Lung (tissue), 12 donors: ENCODE measurements around the gene XNDC1N. TPM values are rescaled to one million over a fixed set of nuclear protein-coding genes. Genes with fewer than 3 reads are reported as not detected.

ENCODE experiments used
- ATAC-seq: fragments of 200-7000 bp; cut with Tn5 transposase; one replicate; pipeline ENCODE4 v1.9.1; 2020; ENCODE audit warnings: moderate number of reproducible peaks; ENCODE audit not compliant: insufficient read depth, low FRiP score
- DNase-seq, 3 donors: peaks; one replicate each; pipeline ENCODE4 v3.0.0-alpha.2; 2013 to 2017
- H3K27ac ChIP-seq, 2 donors: one replicate each; pipeline ENCODE4 v1.5.1; 2013; ENCODE audit warnings: mild to moderate bottlenecking in 2 of 2, moderate library complexity in 2 of 2, control low read depth in 1 of 2, inconsistent platforms in 1 of 2, low read depth in 1 of 2, low read length in 1 of 2
- H3K27me3 ChIP-seq, 3 donors: one replicate each; pipeline ENCODE4 v1.5.1; 2013; ENCODE audit warnings: low read length in 2 of 3; ENCODE audit not compliant: control insufficient read depth in 3 of 3, insufficient read depth in 3 of 3
- H3K36me3 ChIP-seq, 4 donors: one replicate each; pipeline ENCODE4 v1.5.1; 2013; ENCODE audit warnings: low read length in 4 of 4, mild to moderate bottlenecking in 1 of 4, moderate library complexity in 1 of 4; ENCODE audit not compliant: control insufficient read depth in 4 of 4, insufficient read depth in 4 of 4
- H3K4me1 ChIP-seq, 5 donors: one replicate each; pipeline ENCODE4 v1.5.1; 2013; ENCODE audit warnings: low read length in 5 of 5, mild to moderate bottlenecking in 2 of 5, moderate library complexity in 1 of 5; ENCODE audit not compliant: control insufficient read depth in 5 of 5, insufficient read depth in 5 of 5
- H3K4me3 ChIP-seq: one replicate; pipeline ENCODE4 v1.5.1; 2013; ENCODE audit warnings: mild to moderate bottlenecking, control low read depth, moderate library complexity
- H3K9ac ChIP-seq, 2 donors: one replicate each; pipeline ENCODE4 v1.5.1; 2013; ENCODE audit warnings: low read length in 2 of 2, control low read depth in 1 of 2; ENCODE audit not compliant: insufficient read depth in 1 of 2
- H3K9me3 ChIP-seq, 4 donors: one replicate each; pipeline ENCODE4 v1.5.1; 2013; ENCODE audit warnings: low read length in 3 of 4, mild to moderate bottlenecking in 1 of 4, moderate library complexity in 1 of 4; ENCODE audit not compliant: control insufficient read depth in 4 of 4, insufficient read depth in 3 of 4
- CTCF ChIP-seq: IDR thresholded peaks from 2 replicates; pipeline ENCODE4 v1.5.1; 2012; ENCODE audit warnings: mild to moderate bottlenecking; ENCODE audit errors: control extremely low read depth, extremely low read depth
- WGBS, 2 donors: extraction: QIAGEN DNeasy Blood & Tissue Kit; methylation state at CpG; one replicate each; pipeline ENCODE4 v1.1.7; 2013; 5-methylcytosine and 5-hydroxymethylcytosine counted together
- polyA plus RNA-seq, 2 donors: library from polyadenylated mRNA; stranded (reverse); fragments of 200-250 nt; gene quantifications; one replicate each; pipeline ENCODE4 v1.2.1, GENCODE V29; 2013
- total RNA-seq, 2 donors: library from RNA; depleted of rRNA in 1 of 2; stranded (reverse); fragments of >200 nt in 1 of 2; gene quantifications; one replicate each; pipeline ENCODE4 v1.2.1, GENCODE V29; 2014 to 2021
- donor health status: control.
- donor health status: control.
- donor health status: Bipolar disorder and iron deficiency.
- donor health status: healthy.
- donor health status: DM: yes; HTN: yes; CAD: no.

Gene XNDC1N
- total and polyA plus RNA-seq, 4 donors: 2.0 to 20.4 (median 4.6) TPM

DNA sequence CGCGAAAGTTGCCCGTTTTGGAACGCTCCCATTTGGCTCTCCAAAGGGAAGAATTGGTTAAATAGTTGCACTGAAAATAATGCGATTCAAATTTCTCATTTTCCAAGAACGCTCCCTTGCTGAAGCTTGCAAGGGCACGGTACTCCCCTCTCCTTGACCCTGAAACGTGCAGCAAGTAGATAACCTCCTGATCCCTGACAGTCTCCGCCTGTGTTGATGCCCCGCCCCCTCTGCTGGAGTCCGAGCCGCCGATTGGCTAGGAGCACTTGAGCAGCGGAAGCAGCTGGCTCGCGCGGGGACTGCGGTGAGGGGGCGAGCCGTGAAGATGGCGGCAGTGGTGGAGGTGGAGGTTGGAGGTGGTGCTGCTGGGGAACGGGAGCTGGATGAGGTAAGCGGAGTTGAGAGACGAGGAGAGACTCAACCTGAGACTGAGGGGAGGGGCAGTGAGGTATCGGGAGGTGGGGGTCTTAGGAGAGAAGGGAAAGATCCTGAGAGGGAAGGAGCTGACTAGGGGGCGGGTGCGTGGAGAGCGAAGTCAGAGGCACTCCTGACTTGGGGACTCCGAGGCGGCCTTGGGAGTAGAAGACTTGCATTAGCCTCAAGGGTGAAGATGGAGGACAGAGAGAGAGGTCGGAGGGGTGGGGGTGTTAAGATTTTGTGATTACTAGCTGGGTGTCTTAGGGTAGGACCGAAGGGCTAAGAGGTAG, 496 bp upstream of the XNDC1N start, which contains the start of gene RNF121:
Gene RNF121 (plus strand): TSS at position 310 of the 707 bp plus-strand sequence. CDS start 16 bp downstream, at position 326.
- no peak for TF ChIP-seq CTCF

DNA sequence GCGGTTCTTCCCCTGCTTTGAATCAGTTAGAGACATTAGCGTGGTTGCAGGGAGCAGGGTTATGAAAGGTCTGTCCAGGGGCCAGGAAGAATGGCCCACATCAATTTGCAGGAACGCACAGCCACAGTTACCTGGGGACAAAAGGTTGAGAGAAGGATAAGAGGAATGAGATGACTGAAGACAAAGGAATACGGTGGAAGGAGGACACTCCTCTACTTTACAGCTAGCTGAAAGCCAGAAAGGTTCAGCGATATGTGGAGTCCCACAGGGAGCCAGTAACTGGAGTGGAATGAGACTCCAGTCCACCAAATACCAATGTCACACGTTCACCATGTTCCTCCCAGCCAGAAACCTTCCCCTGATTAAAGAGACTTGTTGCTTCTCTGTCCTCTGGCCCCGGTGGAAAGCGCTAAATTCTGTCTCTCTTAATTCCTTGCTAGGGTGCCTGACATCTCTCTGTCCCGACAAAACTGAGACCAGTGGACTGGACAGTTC, 10.7 kb downstream of the XNDC1N start:
- Histone ChIP-seq H3K4me3 (no peak overlapping the region), H3K9me3 (no peaks in the 10 kb centered on the region), H3K9ac (no peak overlapping the region), H3K36me3 (peaks cover 7 to 37% (median 22%) of the 10 kb centered on the region in 4 donors), H3K27me3 (no peaks in the 10 kb centered on the region), H3K4me1 (no peaks in the 10 kb centered on the region), H3K27ac (no peak overlapping the region)
- DNase-seq: no peak
- no peak for ATAC-seq
- no peak for TF ChIP-seq CTCF
- 93 to 94% methylated on average over 9 of the region's 9 CpGs for WGBS, 2 donors

More for the DNA sequence above, 496 bp upstream of the XNDC1N start, which contains the start of gene RNF121:
- Histone ChIP-seq H3K4me1 (peaks cover 0 to 21% (median 10%) of the 10 kb centered on the region in 5 donors), H3K4me3 (peak within 1 kb of the TSS; percentile 86), H3K36me3 (peaks cover 0 to 6% (median 1%) of the 10 kb centered on the region in 4 donors), H3K27ac (peak within 1 kb of the TSS; percentile 79 to 91), H3K9ac (peak within 1 kb of the TSS; percentile 73 to 84), H3K27me3 (no peaks in the 10 kb centered on the region), H3K9me3 (no peaks in the 10 kb centered on the region)
- peak; percentile 96 to 98 (median 98) for DNase-seq
- ATAC-seq: peak; percentile 98
- WGBS, 2 donors: 0% methylated on average over 32 of the region's 32 CpGs

- H3K4me3 ChIP-seq: no peak overlapping the region
- no peak overlapping the region for H3K27ac ChIP-seq
- peaks cover 0 to 2% (median 0%) of the 10 kb centered on the region in 4 donors for H3K9me3 ChIP-seq
- TF ChIP-seq CTCF: no peak
- 93 to 97% methylated on average over 7 of the region's 7 CpGs for WGBS, 2 donors
- peaks cover 7 to 34% (median 26%) of the 10 kb centered on the region in 4 donors for H3K36me3 ChIP-seq
- DNase-seq (no peak), ATAC-seq (no peak)
- no peak overlapping the region for H3K9ac ChIP-seq
- no peaks in the 10 kb centered on the region for H3K27me3 ChIP-seq
- H3K4me1 ChIP-seq: no peaks in the 10 kb centered on the region
These were observed 13.7 kb downstream of the XNDC1N start for GRCh38 chr11:71914617-71915189.
